ENCODE data around the gene MAML3.

- TF ChIP-seq, protein P1, sequence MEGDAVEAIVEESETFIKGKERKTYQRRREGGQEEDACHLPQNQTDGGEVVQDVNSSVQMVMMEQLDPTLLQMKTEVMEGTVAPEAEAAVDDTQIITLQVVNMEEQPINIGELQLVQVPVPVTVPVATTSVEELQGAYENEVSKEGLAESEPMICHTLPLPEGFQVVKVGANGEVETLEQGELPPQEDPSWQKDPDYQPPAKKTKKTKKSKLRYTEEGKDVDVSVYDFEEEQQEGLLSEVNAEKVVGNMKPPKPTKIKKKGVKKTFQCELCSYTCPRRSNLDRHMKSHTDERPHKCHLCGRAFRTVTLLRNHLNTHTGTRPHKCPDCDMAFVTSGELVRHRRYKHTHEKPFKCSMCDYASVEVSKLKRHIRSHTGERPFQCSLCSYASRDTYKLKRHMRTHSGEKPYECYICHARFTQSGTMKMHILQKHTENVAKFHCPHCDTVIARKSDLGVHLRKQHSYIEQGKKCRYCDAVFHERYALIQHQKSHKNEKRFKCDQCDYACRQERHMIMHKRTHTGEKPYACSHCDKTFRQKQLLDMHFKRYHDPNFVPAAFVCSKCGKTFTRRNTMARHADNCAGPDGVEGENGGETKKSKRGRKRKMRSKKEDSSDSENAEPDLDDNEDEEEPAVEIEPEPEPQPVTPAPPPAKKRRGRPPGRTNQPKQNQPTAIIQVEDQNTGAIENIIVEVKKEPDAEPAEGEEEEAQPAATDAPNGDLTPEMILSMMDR (CRISPR knock-in tag; IDR thresholded peaks at IDR 0.05) = no peak
- no peak for TF ChIP-seq ZNF350 (CRISPR knock-in tag; IDR thresholded peaks at IDR 0.05; ENCODE audit: borderline replicate concordance, low read depth)
- TF ChIP-seq, protein P2, sequence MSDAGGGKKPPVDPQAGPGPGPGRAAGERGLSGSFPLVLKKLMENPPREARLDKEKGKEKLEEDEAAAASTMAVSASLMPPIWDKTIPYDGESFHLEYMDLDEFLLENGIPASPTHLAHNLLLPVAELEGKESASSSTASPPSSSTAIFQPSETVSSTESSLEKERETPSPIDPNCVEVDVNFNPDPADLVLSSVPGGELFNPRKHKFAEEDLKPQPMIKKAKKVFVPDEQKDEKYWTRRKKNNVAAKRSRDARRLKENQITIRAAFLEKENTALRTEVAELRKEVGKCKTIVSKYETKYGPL (CRISPR knock-in tag; IDR thresholded peaks at IDR 0.05) = no peak
- TF ChIP-seq ATF7-NPFF (CRISPR knock-in tag; IDR thresholded peaks at IDR 0.05; ENCODE audit: low read depth) = no peak
- no peak for TF ChIP-seq CEBPB (IDR thresholded peaks at IDR 0.05; ENCODE audit: borderline replicate concordance, low read depth, low read length)
- TF ChIP-seq, protein P3, sequence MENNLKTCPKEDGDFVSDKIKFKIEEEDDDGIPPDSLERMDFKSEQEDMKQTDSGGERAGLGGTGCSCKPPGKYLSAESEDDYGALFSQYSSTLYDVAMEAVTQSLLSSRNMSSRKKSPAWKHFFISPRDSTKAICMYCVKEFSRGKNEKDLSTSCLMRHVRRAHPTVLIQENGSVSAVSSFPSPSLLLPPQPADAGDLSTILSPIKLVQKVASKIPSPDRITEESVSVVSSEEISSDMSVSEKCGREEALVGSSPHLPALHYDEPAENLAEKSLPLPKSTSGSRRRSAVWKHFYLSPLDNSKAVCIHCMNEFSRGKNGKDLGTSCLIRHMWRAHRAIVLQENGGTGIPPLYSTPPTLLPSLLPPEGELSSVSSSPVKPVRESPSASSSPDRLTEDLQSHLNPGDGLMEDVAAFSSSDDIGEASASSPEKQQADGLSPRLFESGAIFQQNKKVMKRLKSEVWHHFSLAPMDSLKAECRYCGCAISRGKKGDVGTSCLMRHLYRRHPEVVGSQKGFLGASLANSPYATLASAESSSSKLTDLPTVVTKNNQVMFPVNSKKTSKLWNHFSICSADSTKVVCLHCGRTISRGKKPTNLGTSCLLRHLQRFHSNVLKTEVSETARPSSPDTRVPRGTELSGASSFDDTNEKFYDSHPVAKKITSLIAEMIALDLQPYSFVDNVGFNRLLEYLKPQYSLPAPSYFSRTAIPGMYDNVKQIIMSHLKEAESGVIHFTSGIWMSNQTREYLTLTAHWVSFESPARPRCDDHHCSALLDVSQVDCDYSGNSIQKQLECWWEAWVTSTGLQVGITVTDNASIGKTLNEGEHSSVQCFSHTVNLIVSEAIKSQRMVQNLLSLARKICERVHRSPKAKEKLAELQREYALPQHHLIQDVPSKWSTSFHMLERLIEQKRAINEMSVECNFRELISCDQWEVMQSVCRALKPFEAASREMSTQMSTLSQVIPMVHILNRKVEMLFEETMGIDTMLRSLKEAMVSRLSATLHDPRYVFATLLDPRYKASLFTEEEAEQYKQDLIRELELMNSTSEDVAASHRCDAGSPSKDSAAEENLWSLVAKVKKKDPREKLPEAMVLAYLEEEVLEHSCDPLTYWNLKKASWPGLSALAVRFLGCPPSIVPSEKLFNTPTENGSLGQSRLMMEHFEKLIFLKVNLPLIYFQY (CRISPR knock-in tag; IDR thresholded peaks at IDR 0.05; ENCODE audit: borderline replicate concordance) = no peak
Observed at GRCh38 chr4:140076307-140076706, 77.7 kb downstream of the MAML3 start.

All from HepG2 (cell line).